ENCODE results near the gene SDHB.
"Not testable (repeated sequence)": the region's sequence is repeated elsewhere in the genome, so short reads cannot be mapped to it uniquely, and the experiment has no call there.

SDHB gene

DNA sequence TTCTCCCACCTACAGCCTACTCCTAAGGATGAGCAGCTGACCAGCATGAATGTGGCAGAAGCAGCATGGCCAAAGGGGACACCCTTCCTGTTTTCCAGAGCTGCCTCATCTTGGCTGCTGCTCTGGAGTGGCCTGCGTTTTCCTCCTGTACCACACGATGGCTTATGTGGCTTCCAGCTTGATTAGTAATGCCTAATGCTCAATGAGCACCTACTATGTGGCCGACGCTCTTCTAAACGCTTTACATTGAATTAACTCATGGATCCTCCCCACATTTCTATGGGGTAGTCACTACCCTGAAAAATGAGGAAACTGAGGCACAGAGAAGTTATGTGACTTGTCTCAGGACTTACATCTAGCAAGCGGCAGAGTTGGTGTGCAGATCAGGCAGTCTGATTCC is 18.0 kb upstream of the SDHB start:
- no peak for DNase-seq

GRCh38 chr1:17070163-17070525 is 16.3 kb upstream of the SDHB start:
- no peak for DNase-seq

DNA sequence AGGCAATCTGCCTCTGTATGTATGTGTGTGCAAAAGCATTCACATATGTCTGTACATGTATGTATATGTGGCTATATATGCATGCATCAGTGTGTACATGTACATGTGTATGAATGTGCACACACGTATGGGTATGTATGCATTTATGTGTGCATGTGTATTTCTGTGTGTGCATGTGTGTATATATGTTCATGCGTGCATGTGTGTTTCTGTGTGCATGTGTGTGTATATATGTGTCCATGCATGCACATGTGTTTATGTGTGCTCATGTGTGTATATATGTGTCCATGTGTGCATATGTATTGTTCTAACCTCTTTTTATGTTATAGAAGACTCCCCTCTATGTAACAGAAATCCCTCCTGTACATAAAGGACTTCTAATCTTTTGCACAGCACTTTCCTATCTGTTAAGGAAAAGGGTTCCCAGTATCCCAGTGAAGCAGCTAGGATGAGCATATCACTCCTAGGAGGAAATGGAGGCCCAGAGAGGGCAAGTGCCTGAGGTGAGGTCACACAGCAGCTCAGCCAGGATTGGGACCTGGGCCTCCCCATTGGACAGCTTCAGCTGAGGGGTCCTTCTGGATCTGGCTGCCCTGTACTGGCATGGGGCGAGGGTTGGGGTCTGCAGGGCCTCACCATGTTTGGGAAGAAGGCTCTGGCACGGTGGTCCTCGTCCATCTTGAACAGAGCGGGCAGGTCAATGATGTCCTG is 15.8 kb upstream of the SDHB start:
- DNase-seq, result no peak

GRCh38 chr1:17068789-17069188 is 15.0 kb upstream of the SDHB start:
- no peak for DNase-seq

DNA sequence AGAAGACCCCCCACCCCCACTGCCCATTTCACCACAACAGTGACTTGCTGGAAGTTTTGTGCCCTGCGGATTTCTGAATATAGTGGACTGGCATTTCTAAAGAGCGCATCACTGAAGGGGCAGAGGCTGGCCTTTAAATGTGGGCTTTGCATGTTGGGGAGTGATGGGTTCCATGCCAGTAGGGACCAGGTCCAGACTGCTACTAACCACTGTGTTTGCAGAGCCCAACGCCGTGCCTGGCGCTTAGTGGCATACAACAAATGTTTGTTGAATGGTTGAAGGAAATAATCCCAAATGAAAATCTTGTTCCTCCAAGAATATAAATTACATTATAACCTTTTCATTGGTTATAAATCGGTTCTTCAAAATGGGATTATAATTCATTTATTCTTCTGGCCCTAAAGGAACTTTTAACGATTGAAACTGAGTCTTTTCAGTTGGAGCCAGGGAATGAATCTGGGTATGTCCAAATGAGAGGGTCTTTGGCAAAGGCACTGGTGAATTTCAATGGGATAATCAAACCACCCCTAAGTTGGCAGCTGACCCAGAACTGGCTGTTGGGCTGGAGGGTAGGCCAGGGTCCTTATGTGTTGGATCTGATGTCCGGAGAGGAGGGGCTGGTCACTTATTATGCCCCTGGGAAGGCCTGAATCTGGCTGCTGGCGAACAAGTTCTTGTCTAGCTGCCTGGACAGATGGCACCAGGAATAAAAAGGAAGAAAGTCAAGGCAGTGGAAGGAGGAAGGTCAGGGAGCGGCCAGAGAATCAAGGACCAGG is 13.8 kb upstream of the SDHB start:
- no peak for DNase-seq

- no peak for DNase-seq
Observed at GRCh38 chr1:17067069-17067426, 13.2 kb upstream of the SDHB start.

DNA sequence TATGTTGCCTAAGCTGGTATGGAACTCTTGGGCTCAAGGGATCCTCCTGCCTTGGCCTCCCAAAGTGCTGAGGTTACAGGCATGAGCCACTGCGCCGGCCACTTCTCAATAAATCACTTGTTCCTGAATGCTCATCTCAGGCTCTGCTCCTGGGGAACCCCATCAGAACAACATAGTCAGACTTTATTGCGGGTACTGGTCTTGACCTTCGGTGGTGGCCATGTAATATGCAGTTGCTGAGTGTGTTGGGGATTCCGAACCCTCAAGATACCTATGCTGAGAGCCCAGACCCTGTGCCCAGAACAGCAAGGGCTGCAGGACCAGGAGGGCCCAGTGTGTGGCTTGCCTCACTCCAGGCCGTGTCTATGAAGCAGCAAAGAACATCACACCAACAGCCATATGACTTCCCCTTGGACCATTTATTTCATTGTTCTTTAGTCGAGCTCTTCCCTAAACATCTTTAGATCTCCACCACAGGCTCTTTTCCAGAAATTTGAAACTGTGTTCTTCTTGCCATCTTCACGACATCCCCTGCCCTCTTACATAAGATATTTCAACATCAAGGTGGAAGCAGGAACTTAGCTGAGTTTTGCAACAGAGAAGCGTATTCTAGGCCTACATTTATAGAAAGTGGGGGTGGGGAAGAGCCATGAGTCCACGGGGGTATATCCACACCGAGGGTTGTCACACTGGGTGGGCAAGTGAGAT is 12.7 kb upstream of the SDHB start:
- DNase-seq, result no peak

DNA sequence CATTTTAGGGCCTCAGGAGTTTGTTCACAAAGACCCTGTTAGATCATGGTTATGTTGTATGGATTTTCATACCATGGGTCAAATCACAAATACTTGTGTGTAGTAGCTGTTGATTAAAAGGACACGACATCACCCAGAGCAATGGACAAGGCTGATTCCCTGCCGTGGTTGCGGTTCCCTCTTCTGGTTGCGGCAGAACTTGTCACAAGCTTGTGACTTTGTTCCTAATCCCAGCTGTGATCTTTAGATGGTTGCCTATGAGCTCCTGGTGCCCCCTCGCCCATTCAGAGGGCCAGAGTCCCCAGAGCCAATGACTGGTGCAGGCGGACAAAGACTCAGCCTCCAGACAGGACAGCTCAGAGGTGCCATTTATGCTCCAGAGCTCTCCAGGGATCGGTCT is 11.8 kb upstream of the SDHB start:
- DNase-seq, result no peak

GRCh38 chr1:17062751-17063150 is 8.9 kb upstream of the SDHB start:
- not testable (repeated sequence) for DNase-seq

- DNase-seq, result no peak
Observed at GRCh38 chr1:17061892-17062291, 8.1 kb upstream of the SDHB start.

DNA sequence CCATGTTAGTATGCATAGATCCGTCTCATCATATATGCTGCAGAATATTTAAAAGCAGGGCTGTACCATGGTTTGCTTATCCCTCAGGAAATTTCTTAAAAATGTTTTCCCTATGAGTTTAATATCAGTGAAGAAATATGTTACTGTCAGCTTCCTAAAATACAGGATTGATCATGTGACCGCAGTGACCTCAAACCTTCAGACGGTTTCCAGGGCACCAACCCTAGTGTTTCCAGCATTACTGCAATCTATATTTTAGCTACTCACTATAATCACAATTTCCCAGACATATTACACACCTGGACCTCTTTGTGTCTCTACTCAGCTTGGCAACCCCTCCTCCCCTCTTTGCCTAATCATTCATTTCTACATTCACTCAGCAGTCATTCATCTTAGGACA is 7.7 kb upstream of the SDHB start:
- no peak for DNase-seq

- no peak for DNase-seq
Observed at GRCh38 chr1:17060306-17060749, 6.5 kb upstream of the SDHB start.

DNA sequence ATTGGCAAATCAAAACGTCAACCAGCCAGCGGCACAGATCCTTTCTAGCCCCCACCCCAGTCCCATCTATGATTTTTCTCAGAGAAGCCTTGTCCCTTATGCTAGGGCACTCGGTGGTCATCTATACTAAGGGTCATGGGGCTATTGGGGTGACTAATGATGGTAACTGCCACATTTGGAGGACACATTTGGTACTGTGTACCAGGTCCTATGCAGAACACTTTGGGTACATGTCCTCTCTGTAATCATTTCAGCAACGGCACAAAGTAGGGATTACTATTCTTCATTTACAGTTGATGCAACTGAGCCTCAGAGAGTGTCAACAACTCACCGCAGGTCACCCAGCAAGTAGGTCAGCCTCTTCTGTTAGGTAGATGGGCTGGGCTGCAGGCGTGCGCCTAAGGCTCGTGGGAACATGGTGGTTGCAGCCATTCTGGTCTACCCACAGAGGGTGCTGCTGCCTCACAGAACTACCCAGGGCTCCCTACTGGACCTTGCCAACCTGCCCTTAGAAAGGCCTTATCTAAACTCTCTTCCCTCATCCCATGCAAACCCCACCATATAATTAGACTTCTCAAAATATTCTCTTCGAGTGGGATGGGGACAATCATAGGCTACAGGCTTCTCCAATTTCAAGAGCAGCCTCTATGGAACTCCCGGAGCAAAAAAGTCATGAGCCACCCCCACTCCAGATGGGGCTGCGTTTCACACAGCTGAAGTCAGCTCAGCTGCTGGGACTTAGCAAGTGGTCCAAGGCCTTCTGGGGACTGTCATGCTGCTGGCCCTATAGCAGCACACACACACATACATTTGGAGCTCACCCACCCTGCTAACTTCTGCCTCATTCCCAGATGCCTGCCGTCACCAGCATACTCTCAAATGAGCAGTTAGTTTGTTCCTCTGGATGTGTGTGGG is 5.8 kb upstream of the SDHB start:
- DNase-seq, result peak; percentile 51

- DNase-seq, result no peak
Observed at GRCh38 chr1:17056551-17056950, 2.7 kb upstream of the SDHB start.

- no peak for DNase-seq
Observed at GRCh38 chr1:17055801-17056200, 2.0 kb upstream of the SDHB start.

DNA sequence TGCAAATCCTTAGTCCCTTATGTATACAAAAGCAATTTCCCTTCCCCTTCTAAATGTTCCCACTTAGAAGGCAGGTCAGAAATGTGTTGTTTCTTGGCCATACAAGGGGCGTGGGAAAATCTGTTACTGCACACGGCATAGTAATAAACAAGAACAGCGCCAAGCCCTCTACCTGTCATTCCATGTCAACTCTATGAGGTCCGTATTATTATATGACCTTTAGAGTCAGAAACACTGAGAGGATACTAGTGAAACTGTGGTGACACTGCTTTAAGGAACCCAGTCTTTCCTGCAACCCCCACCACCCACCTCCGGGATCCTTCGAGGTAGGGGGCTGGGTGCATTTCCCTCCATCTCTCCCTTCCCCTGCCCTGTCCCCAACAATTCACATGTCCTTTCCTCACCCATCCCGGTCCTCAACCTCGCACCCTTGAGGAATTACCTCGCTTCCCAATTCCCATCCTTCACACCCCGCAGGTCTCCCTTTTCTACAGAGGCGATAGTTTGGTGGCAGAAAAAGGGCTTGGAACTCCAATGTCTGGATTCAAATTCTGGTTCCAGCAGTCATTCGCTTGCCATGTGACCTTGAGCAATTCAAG is 647 bp downstream of the SDHB start:
- no peak for DNase-seq

- DNase-seq, result no peak
Observed at GRCh38 chr1:17052641-17053040, 1.2 kb downstream of the SDHB start.

GRCh38 chr1:17052038-17052437 is 1.8 kb downstream of the SDHB start:
- DNase-seq, result no peak

DNA sequence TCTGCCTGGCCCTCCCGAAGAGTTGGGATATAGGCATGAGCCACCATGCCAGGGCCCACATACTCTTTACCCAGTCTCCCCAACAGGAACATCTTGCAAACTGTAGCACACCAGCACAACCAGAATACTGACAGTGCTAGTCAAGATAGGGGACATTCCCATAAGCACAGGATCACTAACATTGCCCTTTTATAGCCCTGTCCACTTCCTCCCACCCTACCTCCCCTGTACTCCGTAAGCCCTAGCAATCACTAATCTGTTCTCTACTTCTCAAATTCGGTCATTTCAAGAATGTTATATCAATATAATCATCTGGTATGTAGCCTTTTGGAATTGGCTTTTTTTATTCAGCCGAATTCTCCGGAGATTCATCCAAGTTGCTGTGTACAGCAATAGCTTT is 5.9 kb downstream of the SDHB start:
- DNase-seq, result no peak

- no peak for DNase-seq
Observed at GRCh38 chr1:17046334-17046657, 7.5 kb downstream of the SDHB start.

- no peak for DNase-seq
Observed at GRCh38 chr1:17045634-17046333, 8.0 kb downstream of the SDHB start.

GRCh38 chr1:17045150-17045549 is 8.7 kb downstream of the SDHB start:
- DNase-seq, result no peak

Data from stimulated activated CD4-positive, alpha-beta T cell treated with anti-CD3 and anti-CD28 coated beads, Interleukin-15, amount 100 ng/mL, for 24 hours (primary cell).